ENCODE data around the gene OAS2. TPM values are rescaled to one million over a fixed set of nuclear protein-coding genes. Genes with fewer than 3 reads are reported as not detected.

OAS2 gene
- total RNA-seq, 2 experiments from 2014 or later: 237 to 242 TPM

Other genes starting within 250 kb of the OAS2 start
- not detected for gene RPH3A, start 186.8 kb upstream of the OAS2 start, total RNA-seq
- gene OAS1, start 71.6 kb upstream of the OAS2 start, total RNA-seq: 100 to 1,000 TPM; 143 to 146 TPM
- gene OAS3, start 40.0 kb upstream of the OAS2 start, total RNA-seq: 100 to 1,000 TPM; 199 to 202 TPM
- gene DTX1, start 78.2 kb downstream of the OAS2 start, total RNA-seq: not detected
- under 1 TPM; 0.26 to 0.47 TPM for gene RASAL1, start 157.2 kb downstream of the OAS2 start, total RNA-seq
- gene CFAP73, start 171.2 kb downstream of the OAS2 start, total RNA-seq: under 1 TPM; 0.23 to 0.34 TPM
- gene DDX54, start 207.0 kb downstream of the OAS2 start, total RNA-seq: 10 to 100 TPM; 79.4 to 82.0 TPM
- 10 to 100 TPM; 21.0 to 22.6 TPM for gene RITA1, start 207.2 kb downstream of the OAS2 start, total RNA-seq
- gene TPCN1, start 242.9 kb downstream of the OAS2 start, total RNA-seq: 10 to 100 TPM; 13.7 to 16.1 TPM

All from activated CD8-positive, alpha-beta T cell treated with anti-CD3 and anti-CD28 coated beads, Interleukin-2, amount 10 ng/mL, durations not matched to agents 7 days and 5 days (primary cell).